SIG-M5 treated with dmso at 0.1 percent for 504 hours (cell line): ENCODE results near the gene SCAMP4.
"Not testable (repeated sequence)": the region's sequence is repeated elsewhere in the genome, so short reads cannot be mapped to it uniquely, and the experiment has no call there.

ENCODE experiments used
- DNase-seq: peaks from one replicate; lab custom pipeline; 2025; ENCODE audit not compliant: unreplicated experiment; lab: John Stamatoyannopoulos, UW

The SCAMP4 gene

DNA sequence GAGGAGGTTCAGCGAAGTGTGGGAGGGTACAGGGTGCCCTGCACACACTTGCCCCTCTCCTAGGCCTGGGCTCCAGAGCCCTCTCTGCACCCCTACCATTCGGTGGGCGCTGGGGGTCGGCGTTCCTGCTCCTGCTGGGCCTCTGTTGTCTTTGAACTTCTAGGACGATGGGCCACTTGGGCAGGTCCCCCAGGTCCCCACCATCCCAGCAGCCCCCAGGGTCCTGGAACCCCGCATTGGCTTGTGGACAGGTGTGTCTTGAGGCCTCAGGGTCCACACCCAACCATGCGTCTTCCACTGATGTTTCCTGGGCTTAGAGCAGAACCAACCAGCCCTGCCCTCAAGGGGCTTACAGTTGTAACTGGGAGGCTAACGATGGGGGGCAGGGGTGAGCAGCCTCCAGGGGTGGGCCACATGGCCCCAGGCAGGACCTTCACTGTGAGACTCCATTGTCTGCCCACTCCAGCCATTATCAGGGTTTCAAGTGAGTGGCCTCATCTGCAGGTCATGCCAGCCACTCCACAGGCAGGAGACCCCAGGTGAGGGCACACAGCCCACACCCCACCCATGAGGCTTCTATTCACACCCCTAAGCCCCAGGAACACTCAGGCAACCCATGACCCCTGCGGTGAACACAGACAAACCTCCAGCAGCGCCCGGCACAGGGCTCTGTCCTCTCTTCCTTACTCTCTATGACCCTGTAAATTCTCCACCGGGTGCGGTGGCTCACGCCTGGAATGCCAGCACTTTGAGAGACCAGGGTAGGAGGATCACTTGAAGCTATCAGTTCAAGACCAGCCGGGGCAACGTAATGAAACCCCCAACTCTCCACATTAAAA lies 39.8 kb upstream of the SCAMP4 start:
- DNase-seq: no peak

DNA sequence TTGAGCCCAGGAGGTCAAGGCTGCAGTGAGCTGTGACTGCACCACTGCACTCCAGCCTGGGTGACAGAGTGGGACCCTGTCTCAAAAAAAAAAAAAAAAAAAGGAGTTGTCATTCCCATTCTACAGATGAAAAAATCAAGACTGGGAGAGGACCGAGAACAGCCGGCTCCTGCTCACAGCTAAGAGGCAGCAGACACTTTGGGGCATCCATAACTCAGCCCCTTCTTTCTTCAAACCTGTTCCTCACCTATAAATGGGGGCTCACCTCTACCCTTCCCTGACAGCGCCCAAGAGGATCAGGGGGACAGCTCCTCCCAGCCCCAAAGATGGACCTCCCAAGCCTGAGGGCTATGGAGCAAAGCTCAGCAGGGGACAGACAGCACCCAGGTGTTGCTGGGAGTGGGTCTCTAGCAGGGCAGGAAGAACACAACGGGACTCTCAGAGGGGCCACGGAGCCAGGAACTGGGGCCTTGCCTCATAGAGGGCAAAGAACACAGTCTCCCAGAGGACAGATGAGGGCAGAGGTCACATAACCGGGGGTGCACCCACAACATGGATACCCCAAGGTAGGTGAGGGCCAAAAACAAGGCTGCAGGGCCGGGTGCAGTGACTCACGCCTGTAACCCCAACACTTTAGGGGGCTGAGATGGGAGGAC lies 38.4 kb upstream of the SCAMP4 start:
- no peak for DNase-seq

DNA sequence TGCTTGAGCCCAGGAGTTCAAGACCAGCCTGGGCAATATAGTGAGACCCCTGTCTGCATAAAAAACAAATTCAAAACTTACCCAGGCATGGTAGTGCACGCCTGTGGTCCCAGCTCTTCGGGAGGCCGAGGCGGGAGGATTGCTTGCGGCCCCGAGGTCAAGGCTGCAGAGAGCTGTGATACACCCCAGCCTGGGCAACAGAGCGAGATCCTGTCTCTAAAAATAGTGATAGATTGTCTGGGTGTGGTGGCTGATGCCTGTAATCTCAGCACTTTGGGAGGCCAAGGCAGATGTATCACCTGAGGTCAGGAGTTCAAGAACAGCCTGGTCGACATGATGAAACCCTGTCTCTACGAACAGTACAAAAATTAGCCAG lies 37.9 kb upstream of the SCAMP4 start:
- DNase-seq: no peak

DNA sequence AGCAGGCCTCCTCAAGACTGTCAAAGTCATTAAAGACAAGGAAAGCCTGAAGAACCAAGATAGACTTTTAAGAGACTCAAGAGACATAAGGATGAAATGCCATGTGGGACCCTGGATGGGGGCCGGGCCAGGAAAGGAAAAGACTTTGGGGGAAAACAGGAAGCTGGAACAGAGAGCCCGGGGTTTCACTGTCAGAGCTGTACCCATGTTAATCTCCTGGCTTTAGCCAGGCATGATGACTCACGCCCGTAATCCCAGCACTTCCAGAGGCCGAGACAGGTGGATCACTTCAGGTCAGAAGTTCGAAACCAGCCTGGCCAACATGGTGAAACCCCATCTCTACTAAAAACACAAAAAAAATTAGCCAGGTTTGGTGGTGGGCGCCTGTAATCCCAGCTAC lies 36.2 kb upstream of the SCAMP4 start:
- DNase-seq: no peak

DNA sequence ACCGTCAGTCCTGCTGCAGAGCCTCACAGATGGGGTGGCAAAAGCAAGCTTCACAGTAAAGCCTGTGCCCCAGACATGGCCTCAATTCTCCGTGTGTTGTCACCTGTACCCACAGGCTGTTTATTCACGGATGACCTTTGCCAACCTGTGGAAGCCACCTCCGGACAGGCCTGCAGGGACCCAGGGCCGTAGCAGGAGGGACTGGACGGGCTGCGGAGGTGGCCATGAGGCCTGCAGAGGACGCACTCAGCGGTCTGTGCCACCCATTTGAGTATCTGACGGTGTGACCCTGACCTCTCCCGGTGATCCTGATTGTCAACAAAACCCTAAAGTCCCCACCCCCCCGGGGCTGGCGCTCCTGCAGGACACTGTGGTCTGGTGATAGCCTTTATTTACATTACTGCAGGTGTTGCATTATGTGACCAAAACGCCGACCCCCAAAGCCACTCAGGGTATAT lies 34.0 kb upstream of the SCAMP4 start:
- no peak for DNase-seq

DNA sequence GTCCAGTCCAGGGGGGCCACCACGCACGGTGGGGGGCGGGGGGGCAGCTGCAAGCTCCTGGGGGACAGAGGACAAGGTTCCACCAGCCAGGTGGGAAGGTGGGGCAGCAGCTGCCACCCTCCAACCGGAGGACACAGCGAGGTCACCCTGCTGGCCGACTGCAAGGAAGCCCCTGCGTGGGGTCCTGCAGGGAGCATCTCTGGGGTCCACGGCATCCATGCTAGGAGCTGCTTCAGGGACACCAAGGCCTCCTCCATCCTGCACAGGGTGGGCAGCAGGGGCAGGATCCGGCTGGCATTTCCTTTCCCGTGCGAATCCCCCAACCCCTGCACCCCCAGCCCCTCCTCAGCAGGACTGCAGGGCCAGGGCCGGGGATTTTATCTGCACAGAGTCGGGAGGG lies 33.6 kb upstream of the SCAMP4 start:
- no peak for DNase-seq

DNA sequence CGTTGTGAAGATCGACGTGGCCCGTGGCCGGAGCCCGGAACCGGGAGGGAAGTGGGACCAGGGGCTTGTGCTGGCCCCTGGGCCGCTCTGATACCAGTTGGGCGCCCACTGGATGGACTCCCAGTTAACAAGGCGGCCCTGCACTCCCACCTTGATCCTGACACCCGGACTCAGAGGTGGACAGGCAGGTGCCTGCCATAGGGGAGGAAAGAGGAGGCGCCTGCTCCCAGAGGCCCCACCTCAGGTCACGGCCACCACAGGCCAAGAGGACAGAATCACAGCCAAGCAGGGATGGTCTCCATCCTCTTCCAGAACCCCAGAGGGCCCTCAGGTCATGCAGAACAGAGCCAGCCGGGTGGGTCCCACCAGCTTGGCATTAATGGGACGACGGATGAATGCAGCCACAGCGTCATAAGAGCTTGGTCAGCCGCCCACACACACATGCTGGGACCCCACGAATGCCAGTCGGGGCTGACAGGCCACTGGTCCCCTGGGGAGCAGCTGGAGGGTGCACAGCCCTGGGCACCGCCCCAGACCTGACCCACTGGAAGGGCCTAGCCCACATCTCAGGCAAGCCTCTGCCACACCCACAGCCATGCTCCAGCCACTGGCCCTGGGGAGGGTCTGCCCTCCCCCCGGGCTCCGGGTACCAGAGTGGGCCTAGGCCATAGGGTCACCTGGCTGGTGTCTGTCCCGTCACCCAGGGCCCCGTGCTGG lies 32.2 kb upstream of the SCAMP4 start:
- DNase-seq: no peak

DNA sequence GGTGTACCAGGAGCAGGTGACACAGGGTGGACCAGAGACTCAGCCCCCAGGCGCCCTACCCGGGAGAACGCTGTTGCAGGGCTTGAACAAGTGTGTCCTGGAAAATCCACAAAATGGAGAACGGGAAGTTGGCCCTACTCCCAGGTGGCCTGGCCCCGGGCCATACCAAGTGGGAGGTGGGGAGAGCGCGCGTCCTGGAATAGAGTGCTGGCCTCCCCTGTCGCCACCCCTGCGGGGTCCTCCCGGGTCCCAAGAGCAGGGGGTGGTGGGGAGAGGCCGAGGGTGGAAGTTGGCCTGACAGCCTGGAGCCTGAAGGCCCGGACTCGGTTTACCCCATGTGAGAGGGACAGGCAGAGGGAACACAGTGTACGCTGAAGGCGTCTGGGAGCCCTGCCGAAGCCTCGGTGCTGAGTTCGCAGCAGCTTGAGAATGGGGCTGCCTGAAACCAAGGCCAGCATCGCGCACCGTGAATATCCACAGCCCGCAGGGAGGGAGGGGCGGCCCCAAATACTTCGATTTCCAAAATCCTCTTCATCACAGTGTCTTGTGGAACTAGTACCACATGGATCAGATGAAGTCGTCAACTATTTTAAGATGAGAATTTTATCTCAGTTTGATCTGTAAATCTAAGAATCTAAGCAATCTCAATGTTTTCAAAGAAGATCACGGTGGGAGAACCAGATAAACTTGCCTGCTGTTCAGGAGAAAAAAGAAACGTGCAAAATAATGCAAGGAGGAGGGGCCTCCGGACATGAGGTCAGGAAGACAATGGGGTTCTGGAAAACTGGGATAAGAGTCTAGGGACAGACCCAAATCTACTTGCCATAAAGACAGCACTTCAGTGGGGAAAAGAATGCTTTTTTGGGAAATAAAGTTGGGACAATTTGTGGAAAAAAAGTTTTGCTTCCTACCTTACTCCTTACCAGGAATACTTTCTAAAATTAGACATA lies 31.4 kb upstream of the SCAMP4 start:
- DNase-seq: no peak

DNA sequence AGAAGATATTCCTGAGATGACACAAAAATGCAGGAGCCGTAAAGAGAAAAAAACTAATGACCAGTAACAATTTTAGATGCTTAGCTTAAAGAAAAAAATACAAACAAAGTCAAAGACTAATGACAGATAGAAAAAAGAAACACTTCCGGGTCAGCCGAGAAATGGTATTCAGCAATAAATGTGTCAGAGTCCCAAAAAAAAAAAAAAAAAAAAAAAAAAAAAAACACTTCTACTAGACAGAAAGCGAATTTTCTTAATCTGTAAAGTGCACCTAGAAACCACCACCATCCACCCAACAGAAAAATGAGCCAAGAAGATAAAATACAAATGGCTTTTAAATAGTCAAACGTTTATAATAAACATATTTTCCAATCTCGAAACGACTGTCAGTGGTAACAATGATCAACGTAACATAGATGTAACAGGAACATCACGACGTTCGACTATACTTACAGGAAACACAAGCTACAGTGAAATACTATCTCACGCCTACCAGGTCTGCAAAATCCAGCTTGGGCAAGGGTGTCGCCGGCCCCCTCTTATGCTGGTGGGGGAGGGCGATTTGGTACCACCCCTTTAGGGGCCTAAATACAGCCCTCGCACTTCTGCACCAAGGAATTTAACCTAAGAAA lies 30.5 kb upstream of the SCAMP4 start:
- DNase-seq: no peak

DNA sequence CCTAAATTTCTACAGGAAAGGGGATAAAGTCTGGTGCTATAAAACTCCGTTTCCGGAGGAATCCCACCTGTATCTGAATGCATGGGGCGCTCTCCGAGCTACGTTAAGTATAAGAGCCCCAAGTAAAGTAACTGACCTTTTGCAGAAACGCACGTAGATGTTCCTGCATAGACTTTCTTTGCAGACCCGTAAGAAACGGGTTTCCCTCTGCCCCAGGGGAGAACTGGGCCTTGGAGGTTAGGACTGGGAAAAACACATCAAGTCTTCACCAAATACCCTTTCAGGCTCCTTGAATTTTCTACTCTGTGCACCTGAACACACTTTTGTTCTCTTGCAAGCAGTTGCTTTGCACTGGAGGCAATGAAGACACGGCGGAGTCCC lies 29.9 kb upstream of the SCAMP4 start:
- not testable (repeated sequence) for DNase-seq

DNA sequence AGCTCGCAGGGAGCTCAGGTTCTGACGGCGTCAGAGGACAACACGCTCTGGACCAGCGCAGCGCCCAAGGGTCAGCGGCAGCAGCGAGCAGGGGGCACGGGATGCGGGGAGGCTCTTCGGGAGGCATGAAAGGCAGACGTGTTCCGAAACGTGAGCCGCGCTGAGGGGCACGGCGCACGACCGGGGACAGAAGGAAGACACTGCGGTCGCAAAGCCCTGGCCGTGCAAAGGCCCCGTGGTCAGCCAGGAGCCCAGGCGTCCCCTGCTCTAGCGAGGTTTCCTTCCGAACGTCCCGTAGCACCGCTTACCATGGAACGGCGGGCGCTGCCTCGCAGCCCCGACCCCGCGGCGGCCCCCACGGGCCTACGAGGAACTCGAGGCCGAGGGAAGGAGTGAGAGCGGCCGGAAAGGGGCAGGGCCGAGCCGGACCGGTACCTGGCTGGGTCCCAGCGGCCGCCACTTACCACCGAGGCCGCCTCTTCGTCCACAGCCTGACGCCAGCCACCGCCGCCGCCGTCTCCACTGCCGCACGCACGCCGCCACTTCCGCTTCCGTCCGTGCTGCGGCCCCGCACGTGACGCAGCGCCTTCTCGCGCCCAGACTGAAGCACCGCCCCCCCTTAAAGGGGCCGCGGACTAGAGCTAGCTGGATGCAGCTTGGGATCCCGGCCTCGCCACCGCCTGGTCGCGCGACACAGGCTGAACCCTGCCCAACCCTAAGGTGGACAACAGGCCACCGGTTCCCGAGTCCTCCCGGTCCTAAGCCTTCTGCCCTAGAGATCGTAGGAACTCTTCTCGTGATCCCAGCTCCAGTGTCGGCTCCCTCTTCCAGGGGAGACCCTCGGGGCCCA lies 29.3 kb upstream of the SCAMP4 start:
- peak; percentile 86 for DNase-seq

DNA sequence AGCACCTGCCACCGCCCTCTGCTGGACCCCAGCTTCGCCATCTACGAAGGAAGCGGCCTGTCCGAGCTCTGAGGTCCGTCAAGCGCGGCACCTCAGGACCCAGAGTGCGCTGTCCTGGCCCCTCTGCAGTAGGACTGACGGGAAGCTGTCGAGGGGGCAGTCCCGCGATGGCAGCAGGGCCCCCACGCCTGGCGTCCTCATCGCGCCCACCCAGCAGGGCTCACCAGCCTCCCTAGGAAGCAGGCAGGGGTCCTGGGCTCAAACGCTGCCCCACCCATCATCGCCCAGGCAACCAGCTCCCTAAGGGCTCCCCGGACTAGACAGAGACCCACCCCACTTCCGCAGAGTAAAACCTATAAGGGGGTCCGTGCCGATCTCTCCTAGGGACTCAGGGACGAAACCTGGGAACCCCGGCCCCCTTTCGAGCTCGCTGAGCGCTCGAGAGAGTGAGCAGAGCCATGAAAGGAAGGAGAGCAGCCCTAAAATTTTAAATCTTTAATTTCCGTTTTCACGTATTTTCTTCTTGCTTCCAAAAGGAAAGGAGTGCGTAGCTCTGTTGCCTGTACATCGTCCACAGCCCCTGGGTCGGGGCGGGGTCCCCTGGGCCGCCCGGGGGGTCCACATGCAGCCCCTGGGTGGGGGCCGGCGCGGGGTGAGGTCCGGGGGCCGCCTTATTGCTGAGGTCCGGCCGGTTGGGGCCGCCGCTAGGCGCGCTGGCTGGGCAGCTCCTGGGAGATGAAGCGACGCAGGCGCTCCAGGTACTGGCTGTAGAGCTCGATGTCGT lies 28.5 kb upstream of the SCAMP4 start:
- DNase-seq: not testable (repeated sequence)

DNA sequence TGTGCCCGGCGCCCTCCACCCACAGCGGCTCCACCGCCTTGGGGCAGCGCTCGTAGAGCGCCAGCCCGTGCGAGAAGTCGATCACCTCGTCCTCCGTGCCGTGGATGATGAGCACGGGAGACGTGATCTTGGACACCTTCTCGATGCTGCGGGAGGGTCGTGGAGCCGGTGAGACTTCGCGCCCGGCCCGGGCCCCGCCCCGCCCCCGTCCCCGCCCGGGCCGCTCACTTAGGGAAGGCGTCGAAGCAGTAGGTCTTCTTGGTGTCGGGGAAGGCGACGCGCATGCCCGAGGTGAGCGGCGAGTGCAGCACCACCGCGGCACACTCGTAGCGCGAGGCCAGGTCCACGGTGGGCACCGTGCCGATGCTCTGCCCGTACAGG lies 27.9 kb upstream of the SCAMP4 start:
- not testable (repeated sequence) for DNase-seq

DNA sequence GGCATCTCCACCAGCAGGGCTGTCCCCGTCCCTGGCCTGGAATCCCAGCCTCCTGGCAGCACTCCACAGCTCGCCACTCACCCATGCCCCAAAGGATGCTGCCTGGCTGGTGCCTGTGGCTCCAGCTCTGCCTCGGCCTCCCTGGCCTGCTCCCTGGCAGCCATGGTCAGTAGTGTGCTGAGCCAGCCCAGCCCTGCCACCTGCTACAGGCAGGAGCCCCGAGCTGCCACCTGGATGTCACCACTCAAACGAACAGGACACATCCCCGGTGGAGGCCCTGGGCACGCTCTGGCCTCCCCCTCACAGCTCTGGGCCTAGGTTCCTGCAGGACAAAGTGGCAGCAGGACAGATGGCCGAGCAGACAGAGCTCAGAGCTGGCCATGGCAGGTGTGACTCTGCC lies 26.6 kb upstream of the SCAMP4 start:
- not testable (repeated sequence) for DNase-seq

DNA sequence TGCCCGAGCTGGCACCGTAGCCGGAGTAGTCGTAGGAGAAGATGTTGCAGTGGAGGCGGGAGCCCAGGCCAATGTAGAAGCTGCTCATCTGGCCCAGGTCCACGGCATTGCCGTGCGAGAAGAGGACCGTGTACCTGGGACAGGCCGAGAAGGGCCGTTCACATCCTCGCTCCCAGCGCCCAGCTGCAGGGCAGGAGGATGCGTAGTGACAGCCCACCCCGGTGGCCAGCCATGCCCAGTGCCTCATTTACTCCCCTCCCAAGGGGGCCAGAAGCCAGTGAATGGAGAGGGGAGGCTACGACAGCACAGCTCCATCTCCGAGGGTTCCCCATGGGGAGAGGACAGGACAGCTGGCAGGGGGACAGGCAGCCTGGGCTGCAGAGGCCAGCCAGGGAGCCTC lies 25.2 kb upstream of the SCAMP4 start:
- DNase-seq: not testable (repeated sequence)

DNA sequence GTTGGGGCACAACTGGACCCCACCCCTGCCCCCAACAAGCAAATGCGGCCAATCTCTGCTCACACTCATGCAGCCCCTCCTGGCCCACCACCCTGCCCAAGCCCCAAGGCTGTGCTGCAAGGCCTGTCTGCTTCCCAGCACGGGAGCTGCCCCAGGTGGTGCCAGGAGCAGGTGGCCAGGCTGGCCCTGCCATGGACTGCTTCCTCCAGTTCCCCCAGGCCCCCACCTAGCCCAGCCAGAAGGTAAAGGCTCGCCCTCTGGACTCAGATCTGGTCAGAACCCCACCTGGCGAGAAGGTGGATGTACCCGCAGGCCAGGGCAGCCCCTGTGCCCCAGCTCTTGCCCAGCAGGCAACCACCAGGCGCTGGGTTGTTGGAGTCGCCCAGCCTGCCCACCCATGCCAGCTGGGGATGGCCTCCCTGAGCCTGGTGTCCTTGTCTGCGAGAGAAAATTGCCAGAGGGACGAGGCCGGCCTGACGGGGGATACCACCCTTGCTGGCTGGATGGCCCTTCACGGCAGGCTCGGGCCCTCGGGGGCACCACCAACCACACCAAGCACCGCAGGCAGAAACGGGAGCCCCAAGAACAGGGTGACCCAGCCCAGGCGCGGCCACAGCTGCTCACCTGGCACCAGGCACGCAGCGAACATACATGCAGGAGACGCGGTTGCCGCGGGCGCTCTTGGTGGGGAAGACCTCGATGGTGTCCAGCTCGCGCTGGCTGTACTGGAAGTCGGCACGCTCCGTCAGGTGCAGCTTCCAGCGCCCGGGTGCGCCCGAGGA lies 24.4 kb upstream of the SCAMP4 start:
- DNase-seq: no peak

DNA sequence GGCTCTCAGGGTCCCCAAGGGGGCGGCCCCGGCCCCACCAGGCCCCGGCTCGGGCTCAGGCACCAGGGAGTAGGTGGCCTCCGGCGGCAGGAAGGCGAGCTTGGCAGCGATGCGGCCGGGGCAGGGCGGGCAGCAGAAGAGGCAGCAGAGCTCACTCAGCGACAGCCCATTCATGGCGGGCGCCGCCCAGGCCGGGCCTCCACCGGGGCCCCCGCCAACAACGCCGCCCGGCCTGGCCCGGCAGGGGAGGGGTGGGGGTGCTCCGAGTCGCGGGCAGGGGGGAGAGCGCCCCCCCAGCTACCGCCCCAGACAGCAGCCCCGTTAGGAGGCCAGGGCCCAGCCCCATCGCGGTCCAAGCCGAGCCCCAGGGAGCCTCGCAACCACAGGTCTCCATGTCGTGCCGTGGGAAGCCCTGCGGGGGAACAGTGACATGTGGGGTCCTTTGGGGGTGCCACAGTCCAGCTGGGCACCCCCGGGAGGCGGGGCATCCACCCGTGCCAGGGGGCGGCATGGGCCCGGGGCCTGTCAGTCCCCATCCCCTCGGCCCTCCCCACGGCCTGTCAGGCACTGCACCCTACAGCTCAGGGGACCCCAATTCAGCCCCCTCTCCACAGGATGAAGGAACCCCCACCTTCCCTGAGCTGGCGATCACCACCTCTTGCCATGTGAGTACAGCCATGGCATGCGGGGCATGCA lies 23.7 kb upstream of the SCAMP4 start:
- DNase-seq: not testable (repeated sequence)
